ENCODE measurements around the gene PBRM1.
"Not testable (repeated sequence)": the region's sequence is repeated elsewhere in the genome, so short reads cannot be mapped to it uniquely, and the experiment has no call there.

Gene PBRM1

GRCh38 chr3:52534281-52535183 is 151.2 kb downstream of the PBRM1 start:
- DNase-seq, result no peak

DNA sequence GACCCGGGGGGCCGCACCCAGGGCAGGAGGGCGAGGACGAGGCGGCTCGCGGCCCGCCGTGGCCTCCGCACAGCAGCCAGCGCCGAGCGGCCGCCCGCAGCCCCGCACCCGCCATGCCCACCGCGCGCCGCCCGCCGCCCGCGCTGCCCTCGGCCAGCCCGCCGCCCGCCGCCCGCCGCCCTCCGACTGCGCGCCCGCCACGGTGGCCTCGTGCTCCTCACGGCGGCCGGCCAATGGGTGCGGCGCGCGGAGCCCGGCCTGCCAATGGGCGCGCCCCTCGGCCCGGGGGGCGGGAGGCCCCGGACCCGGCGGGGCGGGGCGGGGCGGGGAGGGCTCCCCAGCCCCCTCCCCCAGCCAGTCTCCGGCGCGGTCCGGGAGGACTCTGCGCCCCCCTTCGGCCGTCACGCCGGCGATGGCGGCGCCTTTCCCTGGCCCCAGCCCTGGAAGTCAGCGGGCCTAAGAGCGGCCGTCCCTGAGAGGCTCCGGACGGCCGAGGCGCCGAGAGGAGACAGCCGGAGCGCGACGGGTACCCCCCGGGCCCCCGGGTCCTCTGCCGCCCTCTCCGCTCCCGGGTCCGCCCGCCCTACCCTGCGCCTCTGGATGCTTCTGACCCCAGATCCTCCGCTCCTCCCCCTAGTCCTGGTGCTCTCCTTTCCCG is 152.0 kb downstream of the PBRM1 start, which contains the start of gene NT5DC2:
NT5DC2 (minus strand) TSS at position 235 of the 658 bp plus-strand sequence; CDS start at position 115, 120 bp downstream.
- DNase-seq, result peak; percentile 50

- no peak for DNase-seq
These were observed 152.7 kb downstream of the PBRM1 start for GRCh38 chr3:52532838-52533622.

DNA sequence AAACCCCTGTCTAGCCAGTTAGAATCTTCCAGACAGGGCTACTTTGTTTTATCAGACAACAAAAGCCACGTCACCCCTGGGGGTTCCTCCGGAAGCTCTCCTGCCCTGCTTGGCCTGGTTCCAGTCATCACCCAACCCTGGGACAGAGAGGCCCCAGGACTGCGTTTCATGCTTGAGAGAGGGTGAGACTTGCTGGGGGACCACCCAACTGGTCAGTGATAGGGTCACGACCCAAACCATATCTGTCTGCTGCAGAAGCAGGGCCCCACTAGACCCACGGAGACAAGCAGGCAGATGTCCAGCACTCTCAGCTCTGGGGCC is 153.2 kb downstream of the PBRM1 start:
- DNase-seq, result peak; percentile 26

DNA sequence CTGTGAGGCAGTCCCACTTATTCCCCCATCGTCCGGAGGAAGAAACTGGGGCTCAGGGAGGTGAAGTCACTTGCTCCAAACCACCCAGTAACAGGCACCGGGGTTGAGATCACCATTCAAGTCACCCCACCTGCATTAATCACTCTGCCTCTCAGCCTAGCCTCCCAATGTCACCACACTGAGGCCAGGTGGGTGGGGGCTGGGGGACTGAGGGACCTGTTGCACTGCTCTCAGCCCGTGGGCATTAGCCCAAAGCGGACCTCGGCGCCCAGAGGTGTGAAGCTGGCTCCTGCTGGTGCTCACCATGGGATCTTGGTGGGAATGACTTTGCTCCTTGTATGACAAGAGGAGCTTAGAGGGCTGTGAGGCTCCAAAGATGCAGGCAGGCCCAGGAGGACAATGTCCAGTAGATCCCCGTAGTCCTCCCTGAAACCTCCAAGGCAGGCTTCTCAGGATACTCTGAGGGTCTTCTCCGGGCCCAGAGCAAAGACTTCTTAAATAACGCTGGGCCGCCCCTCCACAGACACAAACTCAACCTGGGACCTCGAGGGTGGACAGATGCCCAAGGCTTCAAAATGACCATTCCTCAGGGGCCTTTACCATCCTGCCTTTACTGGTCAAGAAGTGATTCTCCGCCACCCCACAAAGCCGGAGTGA is 153.7 kb downstream of the PBRM1 start:
- DNase-seq, result no peak

DNA sequence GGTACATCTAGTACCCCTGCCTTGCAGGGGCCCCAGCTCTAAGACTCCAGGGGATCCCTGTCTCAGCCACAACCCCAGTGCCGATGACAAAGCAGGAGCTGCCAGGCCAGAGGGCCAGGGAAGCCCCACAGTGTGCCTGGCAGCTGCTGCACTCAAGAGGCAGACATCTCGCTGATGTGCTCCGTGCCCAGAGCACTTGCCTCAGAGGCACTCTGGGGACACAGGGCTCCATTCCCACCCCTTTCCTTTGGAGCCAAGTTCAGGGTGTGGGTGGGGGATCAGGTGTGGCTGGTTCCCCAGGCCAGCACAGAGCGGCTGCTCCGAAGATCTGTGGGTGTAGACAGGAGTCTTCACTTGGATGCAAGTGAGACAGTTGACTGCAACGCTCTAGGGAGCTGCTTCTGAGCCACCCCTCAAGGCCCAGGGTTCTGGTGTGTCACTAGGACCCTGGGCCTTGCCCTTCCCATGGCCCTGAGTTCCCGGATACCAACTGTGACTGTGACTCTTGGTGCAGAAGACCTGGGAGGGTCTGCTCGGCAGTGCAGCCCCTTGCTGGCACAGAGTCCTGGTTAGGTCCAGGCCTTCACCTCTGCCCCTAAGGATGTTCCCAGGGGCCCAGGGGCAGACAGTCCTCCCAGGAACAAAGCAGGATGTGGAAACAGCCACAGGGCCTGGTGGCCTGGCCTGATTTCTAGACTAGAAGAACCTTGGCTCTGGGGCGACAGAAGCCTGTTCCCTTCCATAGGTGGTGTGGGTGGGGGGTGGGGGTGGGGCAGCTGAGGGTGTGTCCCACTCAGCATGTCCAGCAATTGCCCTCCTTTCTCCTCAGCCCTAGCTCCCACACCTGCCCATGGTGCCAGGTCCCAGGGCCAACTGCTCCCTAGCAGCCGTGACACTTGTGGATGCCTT is 154.5 kb downstream of the PBRM1 start:
- DNase-seq, result no peak

DNA sequence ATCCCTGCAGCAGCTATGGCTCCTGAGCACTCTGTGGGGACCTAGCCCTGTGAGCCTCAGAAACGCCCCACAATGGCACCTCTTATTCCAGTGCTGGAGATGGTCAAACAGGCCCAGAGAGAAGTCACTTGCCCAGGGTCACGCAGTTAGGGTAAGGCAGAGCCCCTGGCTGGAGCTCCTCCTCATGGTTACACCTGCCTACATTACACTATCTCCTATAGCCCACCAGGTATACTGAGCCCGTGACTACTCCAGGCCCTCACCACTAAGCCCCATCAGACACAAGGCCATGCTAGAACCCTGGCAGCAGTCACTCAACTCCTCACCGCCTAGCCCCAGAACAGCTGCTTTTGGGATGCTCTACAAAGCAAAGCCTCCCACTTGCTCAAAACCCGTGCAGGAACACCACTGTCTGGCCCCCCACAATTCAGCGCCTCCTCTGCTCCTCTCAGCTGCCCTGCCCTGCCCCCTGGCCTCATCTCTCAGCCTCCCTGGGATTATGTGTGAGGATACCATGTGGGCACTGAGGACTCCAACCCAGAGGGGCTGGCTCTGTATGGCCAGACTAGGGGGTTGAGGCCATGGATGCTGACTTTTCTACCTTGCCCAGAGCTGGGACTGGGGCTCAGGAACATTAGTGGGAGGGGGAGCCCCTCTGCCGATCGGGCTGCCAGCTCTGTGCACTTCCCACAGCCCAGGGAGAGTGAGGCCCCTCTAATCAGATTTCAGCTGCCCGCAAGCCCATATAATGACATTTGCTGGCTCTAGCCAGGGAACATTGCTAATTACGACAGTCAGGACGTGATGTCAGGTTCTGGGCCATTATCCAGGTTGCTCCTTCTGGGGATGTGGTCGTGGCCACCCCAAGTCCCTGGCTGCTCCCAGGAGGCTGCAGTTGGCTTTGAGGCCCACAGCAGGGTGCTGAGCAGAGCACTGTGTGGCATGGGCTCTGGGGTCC is 156.1 kb downstream of the PBRM1 start:
- no peak for DNase-seq

GRCh38 chr3:52528586-52529375 is 156.9 kb downstream of the PBRM1 start:
- no peak for DNase-seq

DNA sequence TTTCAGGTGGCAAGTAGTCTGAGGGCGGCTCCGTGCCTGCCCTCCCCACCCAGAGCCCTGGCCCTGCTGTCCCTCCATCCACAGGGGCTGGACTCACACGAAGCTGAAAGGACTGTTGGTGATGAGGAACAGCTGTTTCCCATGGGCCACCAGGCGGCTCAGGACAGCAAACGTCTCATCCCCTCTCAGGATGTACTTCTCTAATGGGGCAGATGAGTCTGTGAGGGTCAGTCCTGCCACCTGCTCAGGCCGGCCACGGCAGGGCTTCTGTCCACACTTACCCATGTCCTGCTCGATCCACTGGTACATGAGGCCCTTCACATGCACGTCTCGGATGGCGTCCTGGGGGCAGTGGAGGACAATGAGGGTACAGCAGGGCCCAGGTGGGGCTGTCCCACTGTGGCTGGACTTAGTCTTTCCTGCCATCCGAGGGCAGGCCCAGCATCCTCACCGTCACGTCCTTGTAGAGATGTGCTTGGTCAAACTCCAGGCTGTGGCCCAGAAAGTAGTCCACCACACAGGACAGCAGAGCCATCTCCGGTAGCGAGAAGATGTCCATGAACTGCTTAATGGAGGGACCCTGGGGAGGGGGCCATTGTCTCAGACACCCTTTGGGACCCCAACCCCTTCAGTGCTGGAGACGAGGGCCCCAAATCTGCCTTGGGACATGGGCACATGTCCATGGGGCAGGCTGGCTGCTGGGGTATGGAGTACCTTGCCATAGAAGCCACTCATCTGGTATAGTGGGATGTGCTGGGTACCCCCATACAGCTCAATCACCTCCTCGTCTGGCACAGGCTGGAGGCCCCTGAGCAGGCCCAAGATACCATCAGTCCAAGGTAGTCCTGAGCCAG is 157.8 kb downstream of the PBRM1 start:
- no peak for DNase-seq

- DNase-seq, result no peak
These were observed 158.5 kb downstream of the PBRM1 start for GRCh38 chr3:52527039-52527731.

GRCh38 chr3:52526671-52527038 is 159.1 kb downstream of the PBRM1 start:
- DNase-seq, result not testable (repeated sequence)

GRCh38 chr3:52525680-52526561 is 159.8 kb downstream of the PBRM1 start:
- no peak for DNase-seq

- no peak for DNase-seq
These were observed 160.7 kb downstream of the PBRM1 start for GRCh38 chr3:52524752-52525679.

GRCh38 chr3:52524258-52524751 is 161.4 kb downstream of the PBRM1 start:
- DNase-seq, result no peak

GRCh38 chr3:52523386-52524257 is 162.1 kb downstream of the PBRM1 start:
- DNase-seq, result no peak
